GM12891 (cell line): ENCODE measurements around the gene PARVB.

Experiments
- POLR2A ChIP-seq: IDR thresholded peaks from 2 replicates; pipeline ENCODE4 v1.6.1; 2011; ENCODE audit warnings: low read depth, low read length, control low read depth
- POLR2AphosphoS5 ChIP-seq: IDR thresholded peaks from 2 replicates; pipeline ENCODE4 v1.6.1; 2011; ENCODE audit warnings: low read depth, low read length, control low read depth

DNA sequence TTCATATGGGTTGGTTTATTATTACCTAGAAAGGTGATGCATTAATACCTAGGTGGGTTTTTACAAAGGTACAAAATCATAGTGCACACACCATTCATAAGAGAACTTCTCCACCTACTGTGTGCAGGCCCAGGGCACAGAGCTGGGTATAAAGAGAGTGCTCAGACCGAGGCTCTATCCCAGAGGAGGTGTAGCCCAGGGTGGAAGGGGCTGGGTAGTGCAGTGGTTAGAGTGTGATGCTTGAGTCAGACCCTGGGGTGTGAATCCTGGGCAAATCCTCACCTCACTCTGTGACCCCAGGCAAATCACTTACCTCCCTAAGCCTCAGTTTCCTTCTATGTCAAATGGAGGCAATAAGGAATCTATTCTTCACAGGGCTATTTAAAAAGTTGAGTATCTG lies 188.8 kb downstream of the PARVB start:
- no peak for TF ChIP-seq POLR2AphosphoS5
- TF ChIP-seq POLR2A: no peak
